ENCODE measurements around the gene ADAP2.
A peak's percentile ranks its signal among the peaks of the same experiment; 100 is the strongest.
"Not testable (repeated sequence)": the region's sequence is repeated elsewhere in the genome, so short reads cannot be mapped to it uniquely, and the experiment has no call there.

Gene ADAP2

GRCh38 chr17:30969989-30970830 lies 48.5 kb downstream of the ADAP2 start:
- DNase-seq (ENCODE audit: low read depth) = no peak

- DNase-seq (ENCODE audit: low read depth) = peak; percentile 70
Measured at GRCh38 chr17:30970831-30971567, 49.3 kb downstream of the ADAP2 start, which contains the start of gene RNF135. TSS of gene RNF135 (plus strand) at chr17:30971039. CDS start at chr17:30971074, 35 bp downstream.

DNA sequence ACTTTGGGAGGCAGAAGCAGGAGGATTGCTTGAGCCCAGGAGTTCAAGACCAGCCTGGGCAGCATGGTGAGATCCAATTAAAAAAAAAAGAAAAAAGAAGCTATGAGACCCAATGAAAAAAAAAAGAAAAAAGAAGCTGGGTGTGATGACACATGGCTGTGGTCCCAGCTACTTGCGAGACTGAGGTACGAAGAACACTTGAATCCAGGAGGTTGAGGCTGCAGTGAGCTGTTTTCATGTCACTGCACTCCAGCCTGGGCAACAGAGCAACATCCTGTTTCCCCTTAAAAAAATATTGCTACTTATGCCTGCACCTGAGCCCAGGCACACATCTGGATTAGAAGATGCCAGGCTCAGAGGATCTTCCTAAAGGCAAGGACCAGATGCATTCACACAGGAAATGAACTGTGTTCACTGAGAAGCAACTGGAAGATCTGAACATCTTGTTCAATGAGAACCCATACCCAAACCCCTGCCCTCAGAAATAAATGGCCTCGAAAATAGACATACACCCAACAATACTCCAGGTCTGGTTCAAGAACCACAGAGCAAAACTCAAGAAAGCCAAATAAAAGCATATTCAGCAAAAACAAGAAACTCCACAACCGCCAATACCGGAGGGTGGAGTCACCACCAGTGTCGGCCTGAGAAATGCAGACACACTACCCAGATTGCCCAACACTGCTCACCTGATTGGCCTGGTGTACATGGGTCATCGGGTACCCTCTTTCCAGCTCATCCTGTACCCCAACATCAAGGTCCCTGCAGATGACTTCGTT lies 53.5 kb downstream of the ADAP2 start:
- DNase-seq (ENCODE audit: low read depth) = no peak

- DNase-seq (ENCODE audit: low read depth) = not testable (repeated sequence)
Measured at GRCh38 chr17:30979919-30980318, 58.2 kb downstream of the ADAP2 start.

DNA sequence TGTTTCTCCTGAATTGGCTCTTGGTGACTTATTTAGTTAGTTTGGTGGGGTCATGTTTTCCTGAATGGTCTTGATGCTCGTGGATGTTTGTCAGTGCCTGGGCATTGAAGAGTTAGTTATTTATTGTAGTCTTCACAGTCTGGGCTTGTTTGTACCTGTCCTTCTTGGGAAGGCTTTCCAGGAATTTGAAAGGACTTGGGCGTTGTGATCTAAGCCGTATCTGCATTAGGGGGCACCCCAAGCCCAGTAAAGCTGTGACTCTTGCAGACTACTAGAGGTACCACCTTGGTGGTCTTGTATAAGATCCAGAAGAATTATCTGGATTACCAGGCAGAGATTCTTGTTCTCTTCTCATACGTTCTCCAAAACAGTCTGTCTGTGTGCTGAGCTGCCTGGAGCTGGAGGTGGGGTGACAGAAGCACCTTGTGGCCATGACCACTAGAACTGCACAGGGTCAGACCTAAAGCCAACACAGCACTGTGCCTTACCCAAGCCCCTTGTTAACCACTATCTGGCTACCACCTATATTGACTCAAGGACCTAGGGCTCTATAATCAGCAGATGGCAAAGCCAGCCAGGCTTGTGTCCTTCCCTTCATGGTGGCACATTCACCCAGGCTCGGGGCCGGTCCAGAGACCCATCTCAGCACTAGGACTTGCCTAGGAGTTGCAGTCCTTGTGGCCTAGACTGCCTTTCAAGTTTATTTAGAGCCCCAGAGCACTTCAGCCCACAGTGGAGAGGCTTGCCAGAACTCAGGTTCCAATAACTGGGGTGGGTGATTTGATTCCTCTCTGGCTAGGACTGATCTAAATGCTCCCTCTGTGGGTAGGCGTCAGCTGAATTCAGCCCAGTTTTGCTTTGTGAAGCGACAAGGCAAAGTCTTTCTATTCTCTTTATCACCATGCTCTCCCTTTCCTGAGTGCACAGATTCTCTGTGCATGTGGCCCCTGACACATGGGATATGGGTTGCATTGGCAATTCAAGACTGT lies 60.1 kb downstream of the ADAP2 start:
- DNase-seq (ENCODE audit: low read depth) = no peak

DNA sequence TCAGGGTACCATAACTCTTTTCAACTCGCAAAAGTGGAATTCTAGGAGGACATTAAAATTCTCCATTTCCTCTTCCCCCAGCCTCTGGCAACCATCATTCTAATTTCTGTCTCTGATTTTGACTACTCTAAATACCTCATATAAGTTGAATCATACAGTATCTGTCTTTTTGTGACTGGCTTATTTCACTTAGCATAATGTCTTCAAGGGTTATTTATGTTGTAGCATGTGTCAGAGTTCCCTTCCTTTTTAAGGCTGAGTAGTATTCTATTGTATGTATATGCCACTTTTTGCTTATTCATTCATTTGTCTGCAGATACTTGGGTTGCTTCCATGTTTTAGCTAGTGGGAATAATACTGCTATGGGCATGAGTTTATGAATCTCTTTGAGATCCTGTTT lies 61.1 kb downstream of the ADAP2 start:
- no peak for DNase-seq (ENCODE audit: low read depth)

DNA sequence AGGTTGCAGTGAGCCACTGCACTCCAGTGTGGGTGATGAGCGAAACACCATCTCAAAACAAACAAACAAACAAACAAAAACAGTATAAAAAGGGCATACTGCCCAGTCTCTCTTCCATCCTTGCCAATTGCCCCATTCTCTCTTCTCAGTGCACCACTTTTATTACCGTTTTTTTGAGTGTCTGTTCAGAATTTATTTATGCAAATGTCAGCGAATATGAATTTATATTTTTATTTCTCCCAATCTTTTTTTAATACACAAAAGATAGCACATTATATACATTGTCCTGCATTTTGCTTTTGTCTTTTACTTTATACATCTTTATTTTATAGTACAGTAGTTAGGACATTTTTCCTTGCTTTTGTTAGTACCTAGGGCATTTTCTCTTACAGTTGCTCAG lies 68.7 kb downstream of the ADAP2 start:
- no peak for DNase-seq (ENCODE audit: low read depth)

- no peak for DNase-seq (ENCODE audit: low read depth)
Measured at GRCh38 chr17:30992551-30992950, 70.8 kb downstream of the ADAP2 start.

- no peak for DNase-seq (ENCODE audit: low read depth)
Measured at GRCh38 chr17:30995347-30995746, 73.6 kb downstream of the ADAP2 start.

DNA sequence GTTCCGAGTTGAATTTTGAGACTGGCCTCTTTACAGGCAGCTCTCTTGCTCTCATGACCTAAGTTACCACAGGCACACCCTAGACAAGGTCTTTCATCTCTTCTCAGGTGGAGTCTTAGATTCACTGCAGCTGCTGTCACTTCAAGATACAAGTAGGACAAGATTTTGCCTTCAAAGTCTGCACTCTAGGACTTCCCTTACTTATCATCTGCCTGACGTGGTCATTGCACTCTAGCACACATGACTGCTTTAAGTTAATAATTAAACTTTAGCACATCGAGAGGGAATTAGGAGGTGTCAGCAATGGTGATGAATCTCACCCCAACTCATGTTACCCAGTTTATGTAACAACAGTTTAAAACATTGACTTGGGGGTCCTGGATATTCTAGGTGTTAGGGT lies 74.7 kb downstream of the ADAP2 start:
- DNase-seq (ENCODE audit: low read depth) = no peak

GRCh38 chr17:30997270-30997669 lies 75.5 kb downstream of the ADAP2 start:
- DNase-seq (ENCODE audit: low read depth) = no peak

- no peak for DNase-seq (ENCODE audit: low read depth)
Measured at GRCh38 chr17:30997842-30998241, 76.1 kb downstream of the ADAP2 start.

DNA sequence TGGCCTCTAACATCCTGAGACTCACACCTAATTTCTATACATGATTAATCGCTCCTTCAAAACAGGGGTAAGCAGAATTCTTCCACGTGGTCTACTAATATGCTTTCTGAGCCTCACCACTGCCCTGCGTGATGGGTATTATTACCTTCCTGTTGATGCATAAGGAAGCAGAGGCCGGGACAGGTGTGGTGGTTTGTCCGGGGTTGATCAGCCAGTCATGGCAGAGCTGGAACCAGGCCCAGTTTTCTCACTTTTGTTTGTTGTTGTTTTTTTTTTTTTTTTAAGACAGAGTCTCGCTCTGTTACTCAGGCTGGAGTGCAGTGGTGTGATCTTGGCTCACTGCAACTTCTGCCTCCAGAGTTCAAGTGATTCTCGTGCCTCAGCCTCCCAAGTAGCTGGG lies 80.3 kb downstream of the ADAP2 start:
- no peak for DNase-seq (ENCODE audit: low read depth)

GRCh38 chr17:31003225-31003866 lies 81.6 kb downstream of the ADAP2 start:
- no peak for DNase-seq (ENCODE audit: low read depth)

DNA sequence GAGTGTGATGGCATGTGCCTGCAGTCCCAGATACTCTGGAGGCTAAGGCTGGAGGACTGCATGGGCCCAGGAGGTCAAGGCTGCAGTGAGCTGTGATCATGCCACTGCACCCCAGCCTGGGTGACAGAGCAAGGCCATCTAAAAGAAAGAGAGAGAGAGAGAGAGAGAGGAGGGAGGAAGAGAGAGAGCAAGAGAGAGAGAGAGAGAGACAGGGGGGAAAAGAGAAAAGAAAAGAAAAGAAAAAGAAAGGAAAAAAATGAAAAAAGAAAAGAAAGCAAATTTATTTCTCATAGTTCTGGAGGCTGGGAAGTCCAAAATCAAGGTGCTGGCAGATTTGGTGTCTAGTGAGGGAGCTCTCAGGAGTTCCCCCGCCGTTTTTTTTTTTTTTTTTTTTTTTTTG lies 82.4 kb downstream of the ADAP2 start:
- DNase-seq (ENCODE audit: low read depth) = no peak

- no peak for DNase-seq (ENCODE audit: low read depth)
Measured at GRCh38 chr17:31007695-31008373, 86.1 kb downstream of the ADAP2 start.

- DNase-seq (ENCODE audit: low read depth) = peak; percentile 10
Measured at GRCh38 chr17:31008374-31009041, 86.8 kb downstream of the ADAP2 start.
